Astrocyte of the spinal cord (primary cell): ENCODE measurements around the gene SNAPC1.

Source experiments
- DNase-seq: peaks from one replicate; pipeline ENCODE4 v3.0.0; 2011; ENCODE audit warnings: low read depth, low spot score
- H3K4me3 ChIP-seq: 2 replicates; pipeline ENCODE4 v1.5.1; 2011; ENCODE audit warnings: low read depth, mild to moderate bottlenecking, low read length, moderate library complexity
- in situ Hi-C: cut with HindIII; loops from 2 replicates; pipeline ENCODE4 v1.10.0; 2017; ENCODE audit warnings: low sequenced_read_pairs
- TF ChIP-seq, protein P1 (sequence below): IDR thresholded peaks from 2 replicates; pipeline ENCODE4 v1.5.1; 2012; ENCODE audit warnings: low read depth, mild to moderate bottlenecking, low read length, inconsistent platforms

SNAPC1 gene

DNA sequence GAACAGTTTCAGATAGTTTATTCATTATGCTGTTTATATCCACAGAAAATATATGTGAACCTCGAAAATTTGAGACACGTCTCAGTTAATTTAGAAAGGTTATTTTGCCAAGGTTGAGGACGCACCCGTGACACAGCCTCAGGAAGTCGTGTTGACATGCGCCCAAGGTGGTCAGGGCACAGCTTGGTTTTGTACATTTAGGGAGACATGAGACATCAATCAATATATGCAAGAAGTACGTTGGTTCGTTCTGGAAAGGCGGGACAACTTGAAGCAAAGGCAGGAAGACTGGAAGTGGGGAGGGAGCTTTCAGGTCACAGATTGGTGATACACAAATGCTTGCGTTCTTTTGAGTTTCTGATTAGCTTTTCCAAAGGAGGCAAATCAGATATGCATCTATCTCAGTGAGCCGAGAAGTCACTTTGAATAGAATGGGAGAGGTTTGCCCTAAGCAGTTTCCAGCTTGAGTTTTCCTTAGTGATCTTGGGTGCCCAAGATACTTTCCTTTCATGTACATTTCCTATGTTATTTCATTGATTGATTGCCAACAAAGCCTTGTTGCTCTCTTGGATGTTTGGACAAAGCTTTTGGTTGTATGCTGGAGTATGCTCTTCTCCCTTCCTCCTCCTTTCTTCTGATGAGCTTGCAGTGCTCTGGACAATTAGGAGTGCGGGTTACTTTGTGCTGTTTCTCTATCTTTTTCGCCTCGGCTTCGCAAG is 3.2 kb downstream of the SNAPC1 start:
- peak overlapping the region; percentile 17 for H3K4me3 ChIP-seq

DNA sequence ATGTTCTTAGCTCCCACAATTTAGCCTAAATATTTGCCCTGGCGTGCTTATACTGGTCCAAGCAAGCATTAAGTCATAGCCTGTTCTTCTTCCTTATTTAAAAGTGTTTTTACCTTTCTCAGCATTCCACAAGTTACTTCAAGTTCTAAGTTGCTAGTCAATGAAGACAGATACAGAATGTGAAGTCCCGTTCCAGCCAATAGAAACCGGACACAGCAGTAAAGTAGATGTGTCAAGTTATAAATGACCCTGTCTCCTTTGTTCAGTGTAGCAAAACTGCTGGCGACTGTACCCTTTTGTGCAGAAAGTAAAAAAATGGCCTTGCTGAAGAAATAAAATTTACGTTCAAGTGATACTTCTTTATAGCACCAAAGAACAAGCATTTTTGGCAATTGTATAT is 3.9 kb downstream of the SNAPC1 start:
- H3K4me3 ChIP-seq = peak overlapping the region; percentile 17
- TF ChIP-seq, protein P1, sequence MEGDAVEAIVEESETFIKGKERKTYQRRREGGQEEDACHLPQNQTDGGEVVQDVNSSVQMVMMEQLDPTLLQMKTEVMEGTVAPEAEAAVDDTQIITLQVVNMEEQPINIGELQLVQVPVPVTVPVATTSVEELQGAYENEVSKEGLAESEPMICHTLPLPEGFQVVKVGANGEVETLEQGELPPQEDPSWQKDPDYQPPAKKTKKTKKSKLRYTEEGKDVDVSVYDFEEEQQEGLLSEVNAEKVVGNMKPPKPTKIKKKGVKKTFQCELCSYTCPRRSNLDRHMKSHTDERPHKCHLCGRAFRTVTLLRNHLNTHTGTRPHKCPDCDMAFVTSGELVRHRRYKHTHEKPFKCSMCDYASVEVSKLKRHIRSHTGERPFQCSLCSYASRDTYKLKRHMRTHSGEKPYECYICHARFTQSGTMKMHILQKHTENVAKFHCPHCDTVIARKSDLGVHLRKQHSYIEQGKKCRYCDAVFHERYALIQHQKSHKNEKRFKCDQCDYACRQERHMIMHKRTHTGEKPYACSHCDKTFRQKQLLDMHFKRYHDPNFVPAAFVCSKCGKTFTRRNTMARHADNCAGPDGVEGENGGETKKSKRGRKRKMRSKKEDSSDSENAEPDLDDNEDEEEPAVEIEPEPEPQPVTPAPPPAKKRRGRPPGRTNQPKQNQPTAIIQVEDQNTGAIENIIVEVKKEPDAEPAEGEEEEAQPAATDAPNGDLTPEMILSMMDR = no peak

More for the DNA sequence above, 3.2 kb downstream of the SNAPC1 start:
- TF ChIP-seq, protein P1 = no peak
- in situ Hi-C loops = no loop called here
- no peak for DNase-seq

DNA sequence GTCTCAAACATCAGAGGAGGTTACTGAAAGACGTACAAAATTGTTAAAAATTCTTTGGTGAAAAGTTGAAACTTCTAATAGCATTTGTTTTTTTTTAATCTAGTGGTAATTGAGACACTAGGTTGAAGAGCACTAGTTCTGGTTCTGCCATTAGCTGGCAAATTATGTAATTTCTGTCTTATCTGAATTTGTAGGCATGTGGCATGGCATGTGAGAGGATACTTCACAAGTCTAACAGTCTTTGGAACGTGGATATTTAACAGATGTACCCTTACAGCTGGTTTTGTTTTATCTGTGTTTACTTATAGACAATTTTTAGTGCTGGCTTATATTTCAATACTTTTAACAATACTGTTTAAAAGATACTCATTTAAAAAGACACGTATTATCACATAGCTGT is 6.0 kb downstream of the SNAPC1 start:
- no peak overlapping the region for H3K4me3 ChIP-seq
- DNase-seq = no peak
- TF ChIP-seq, protein P1 = no peak
- in situ Hi-C loops = no loop called here

More for the DNA sequence above, 3.9 kb downstream of the SNAPC1 start:
- no peak for DNase-seq
- in situ Hi-C loops = no loop called here

DNA sequence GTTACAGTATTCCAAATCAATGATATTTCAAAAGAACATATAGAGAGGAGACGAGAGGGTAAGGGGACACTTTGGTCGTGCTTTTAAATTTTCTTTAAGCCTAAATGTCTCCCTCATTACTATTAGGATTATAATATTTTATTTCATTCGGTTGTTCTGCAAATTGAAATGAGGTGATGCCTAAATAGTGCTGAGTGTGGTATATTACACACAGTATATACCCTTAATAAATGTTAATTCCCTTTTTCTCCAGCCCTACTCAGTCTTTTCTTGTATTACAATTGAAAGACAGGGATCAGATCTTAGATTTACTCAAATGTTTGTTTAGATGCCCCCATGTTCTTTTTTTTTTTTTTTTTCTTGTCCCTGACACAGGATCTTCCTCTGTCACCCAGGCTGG is 7.7 kb downstream of the SNAPC1 start:
- in situ Hi-C loops = no loop called here
- no peak for DNase-seq
- TF ChIP-seq, protein P1 = no peak
- no peak overlapping the region for H3K4me3 ChIP-seq

DNA sequence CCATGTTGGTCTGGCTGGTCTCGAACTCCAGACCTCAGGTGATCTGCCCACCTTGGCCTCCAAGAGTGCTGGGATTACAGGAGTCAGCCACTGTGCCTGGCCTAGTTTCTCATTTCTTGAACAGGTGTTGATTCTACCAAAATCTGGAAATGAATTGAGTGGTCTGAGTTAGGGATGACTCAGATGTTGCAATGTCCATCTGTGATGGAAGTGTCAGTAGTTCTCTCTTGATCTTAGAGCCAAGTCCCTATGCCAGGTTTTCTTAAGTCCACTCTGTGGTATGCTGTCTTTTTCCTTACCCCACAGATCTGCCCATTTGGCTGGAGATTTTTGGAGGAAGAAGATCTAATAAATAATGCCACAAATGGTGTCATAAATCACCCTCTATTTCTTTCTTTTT is 12.6 kb downstream of the SNAPC1 start:
- TF ChIP-seq, protein P1 = no peak
- DNase-seq = no peak
- in situ Hi-C loops = no loop called here

DNA sequence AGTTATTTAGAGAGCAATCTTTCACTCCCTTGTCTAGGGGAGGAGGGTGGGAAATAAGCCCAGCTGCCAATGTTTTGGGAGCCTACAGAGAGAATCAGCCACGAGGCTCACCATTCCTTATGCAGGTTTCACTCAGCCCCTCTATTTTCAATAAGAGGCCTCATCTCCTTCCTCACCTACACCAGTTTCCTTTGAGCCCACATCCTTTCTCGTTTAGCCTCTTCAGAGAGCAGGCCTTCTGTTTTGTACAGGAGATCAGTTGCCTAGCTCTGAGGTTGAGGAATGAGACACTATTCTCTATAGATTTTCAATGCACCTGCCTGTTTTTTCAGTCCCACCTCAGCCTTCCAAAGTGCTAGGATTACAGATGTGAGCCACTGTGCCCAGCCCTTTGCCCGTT is 17.9 kb downstream of the SNAPC1 start:
- no peak for DNase-seq
- TF ChIP-seq, protein P1 = no peak
- H3K4me3 ChIP-seq = no peak overlapping the region
- in situ Hi-C loops = no loop called here

More for the DNA sequence above, 12.6 kb downstream of the SNAPC1 start:
- H3K4me3 ChIP-seq = no peak overlapping the region
